ENCODE results near the gene LMAN1L. TPM values are rescaled to one million over a fixed set of nuclear protein-coding genes. Genes with fewer than 3 reads are reported as not detected.

LMAN1L gene
- total RNA-seq, 2 experiments from 2014 or later: 0.09 to 0.38 TPM

- Histone ChIP-seq H3K36me3 (ENCODE audit: insufficient read depth, low read length) (no peaks in the 10 kb centered on the region), H3K4me2 (ENCODE audit: low read length) (no peak overlapping the region), H4K20me1 (ENCODE audit: insufficient read depth, low read length) (no peaks in the 10 kb centered on the region), H3K9me2 (ENCODE audit: insufficient read depth, low read length) (no peaks in the 10 kb centered on the region), H3K79me2 (ENCODE audit: insufficient read depth, low read depth, low read length) (no peaks in the 10 kb centered on the region), H3K4me1 (ENCODE audit: insufficient read depth, low read length, poor library complexity, severe bottlenecking) (peaks cover 23% of the 10 kb centered on the region), H2AFZ (ENCODE audit: low read length) (no peak overlapping the region), H3K4me3 (ENCODE audit: low read depth, low read length, poor library complexity, severe bottlenecking) (no peak overlapping the region), H3K27ac (ENCODE audit: low read depth, low read length, poor library complexity, severe bottlenecking) (no peak overlapping the region), H3K9me3 (ENCODE audit: low read length) (no peaks in the 10 kb centered on the region)
- ChIA-PET POLR2A (no interaction called here), CTCF (ENCODE audit: unreplicated experiment) (no interaction called here)
- intact Hi-C loops (cut with micrococcal nuclease; ENCODE audit: unreplicated experiment): no loop called here
- no TSS peak for BruUV-seq (replicated peaks)
- TF ChIP-seq EZH2phosphoT487 (IDR thresholded peaks at IDR 0.05; ENCODE audit: borderline replicate concordance, low read depth, low read length): no peak
- TF ChIP-seq CTCF (conservative IDR thresholded peaks at IDR 0.05; ENCODE audit: low read length): no peak
- no peak for DNase-seq (ENCODE audit: low spot score)
Measured at GRCh38 chr15:74825866-74826265, 13.2 kb downstream of the LMAN1L start.

- ChIA-PET POLR2A (no interaction called here), CTCF (ENCODE audit: unreplicated experiment) (no interaction called here)
- no peaks in the 10 kb centered on the region for H4K20me1 ChIP-seq (ENCODE audit: insufficient read depth, low read length)
- no peaks in the 10 kb centered on the region for H3K79me2 ChIP-seq (ENCODE audit: insufficient read depth, low read depth, low read length)
- no TSS peak for BruUV-seq (replicated peaks)
- H2AFZ ChIP-seq (ENCODE audit: low read length): no peak within 1 kb of the TSS
- TF ChIP-seq CTCF (conservative IDR thresholded peaks at IDR 0.05; ENCODE audit: low read length) (no peak), EZH2phosphoT487 (IDR thresholded peaks at IDR 0.05; ENCODE audit: borderline replicate concordance, low read depth, low read length) (no peak)
- H3K27ac ChIP-seq (ENCODE audit: low read depth, low read length, poor library complexity, severe bottlenecking): no peak within 1 kb of the TSS
- no peaks in the 10 kb centered on the region for H3K9me3 ChIP-seq (ENCODE audit: low read length)
- no peak for DNase-seq (ENCODE audit: low spot score)
- H3K4me3 ChIP-seq (ENCODE audit: low read depth, low read length, poor library complexity, severe bottlenecking): no peak within 1 kb of the TSS
- no peak within 1 kb of the TSS for H3K4me2 ChIP-seq (ENCODE audit: low read length)
- H3K4me1 ChIP-seq (ENCODE audit: insufficient read depth, low read length, poor library complexity, severe bottlenecking): peaks cover 21% of the 10 kb centered on the region
- no peaks in the 10 kb centered on the region for H3K9me2 ChIP-seq (ENCODE audit: insufficient read depth, low read length)
- no peaks in the 10 kb centered on the region for H3K36me3 ChIP-seq (ENCODE audit: insufficient read depth, low read length)
- intact Hi-C loops (cut with micrococcal nuclease; ENCODE audit: unreplicated experiment): no loop called here
Measured at GRCh38 chr15:74826364-74826819, 13.8 kb downstream of the LMAN1L start, which contains the start of gene CPLX3. Gene CPLX3 (plus strand): TSS chr15:74826627. CDS start chr15:74826704, 77 bp downstream.

GRCh38 chr15:74826921-74827320 is 14.3 kb downstream of the LMAN1L start:
- no peak overlapping the region for H3K27ac ChIP-seq (ENCODE audit: low read depth, low read length, poor library complexity, severe bottlenecking)
- TF ChIP-seq EZH2phosphoT487 (IDR thresholded peaks at IDR 0.05; ENCODE audit: borderline replicate concordance, low read depth, low read length) (no peak), CTCF (conservative IDR thresholded peaks at IDR 0.05; ENCODE audit: low read length) (no peak)
- no peak overlapping the region for H3K4me2 ChIP-seq (ENCODE audit: low read length)
- intact Hi-C loops (cut with micrococcal nuclease; ENCODE audit: unreplicated experiment): no loop called here
- no peaks in the 10 kb centered on the region for H3K9me3 ChIP-seq (ENCODE audit: low read length)
- H3K9me2 ChIP-seq (ENCODE audit: insufficient read depth, low read length): no peaks in the 10 kb centered on the region
- CTCF ChIA-PET (ENCODE audit: unreplicated experiment): interaction anchor here (0.5 kb wide), 1 partner anchor 15 kb away, joined by 4 read pairs; no protein-coding TSS in a partner anchor
- H2AFZ ChIP-seq (ENCODE audit: low read length): no peak overlapping the region
- H3K4me1 ChIP-seq (ENCODE audit: insufficient read depth, low read length, poor library complexity, severe bottlenecking): peaks cover 20% of the 10 kb centered on the region
- no peaks in the 10 kb centered on the region for H4K20me1 ChIP-seq (ENCODE audit: insufficient read depth, low read length)
- POLR2A ChIA-PET: no interaction called here
- no TSS peak for BruUV-seq (replicated peaks)
- no peaks in the 10 kb centered on the region for H3K79me2 ChIP-seq (ENCODE audit: insufficient read depth, low read depth, low read length)
- no peak overlapping the region for H3K4me3 ChIP-seq (ENCODE audit: low read depth, low read length, poor library complexity, severe bottlenecking)
- H3K36me3 ChIP-seq (ENCODE audit: insufficient read depth, low read length): no peaks in the 10 kb centered on the region
- DNase-seq (ENCODE audit: low spot score): no peak
